NCI-H2081 treated with DMSO at 0.1 percent for 48 hours (cell line): ENCODE results near the gene MARK3.
"Not testable (repeated sequence)": the region's sequence is repeated elsewhere in the genome, so short reads cannot be mapped to it uniquely, and the experiment has no call there.

Experiments
- DNase-seq: peaks from one replicate; lab custom pipeline; 2025; lab: John Stamatoyannopoulos, UW

MARK3 gene

DNA sequence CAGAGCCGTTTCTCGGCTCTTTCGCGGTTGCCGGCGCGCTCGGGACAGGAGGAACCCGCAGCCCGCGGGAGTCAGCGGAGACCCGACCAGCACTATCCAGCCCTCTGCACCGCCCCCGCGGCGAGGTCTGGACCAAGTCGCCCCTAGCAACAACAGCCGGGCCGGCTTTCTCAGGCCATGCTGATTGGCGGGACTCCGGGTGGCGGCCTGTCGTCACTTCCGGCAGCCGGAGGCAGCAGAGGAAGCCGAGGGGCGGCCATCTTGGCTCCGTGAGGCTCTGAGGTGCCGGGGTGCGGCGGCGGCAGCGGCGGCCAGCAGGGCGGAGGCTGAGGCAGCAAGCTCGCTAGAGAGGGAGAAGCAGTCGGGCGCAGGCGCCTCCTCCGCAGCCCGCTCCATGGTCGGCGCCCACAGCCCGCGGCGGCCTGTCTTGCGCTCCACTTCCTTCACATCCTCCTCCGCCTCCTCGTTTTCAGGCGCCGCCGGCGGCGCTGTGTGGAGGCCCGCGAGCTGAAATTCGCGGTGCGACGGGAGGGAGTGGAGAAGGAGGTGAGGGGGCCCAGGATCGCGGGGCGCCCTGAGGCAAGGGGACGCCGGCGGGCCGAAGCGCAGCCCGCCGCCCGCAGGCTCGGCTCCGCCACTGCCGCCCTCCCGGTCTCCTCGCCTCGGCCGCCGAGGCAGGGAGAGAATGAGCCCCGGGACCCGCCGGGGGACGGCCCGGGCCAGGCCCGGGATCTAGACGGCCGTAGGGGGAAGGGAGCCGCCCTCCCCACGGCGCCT, at the start of gene MARK3:
TSS of gene MARK3 (plus strand) at position 264 of the 777 bp plus-strand sequence. CDS start 615 bp downstream, outside the sequence.
- peak; percentile 87 for DNase-seq

- no peak for DNase-seq
Measured at GRCh38 chr14:103336191-103336590, 49.0 kb upstream of the MARK3 start.

GRCh38 chr14:103337794-103338193, 47.4 kb upstream of the MARK3 start:
- no peak for DNase-seq

- no peak for DNase-seq
Measured at GRCh38 chr14:103339561-103339960, 45.7 kb upstream of the MARK3 start.

DNA sequence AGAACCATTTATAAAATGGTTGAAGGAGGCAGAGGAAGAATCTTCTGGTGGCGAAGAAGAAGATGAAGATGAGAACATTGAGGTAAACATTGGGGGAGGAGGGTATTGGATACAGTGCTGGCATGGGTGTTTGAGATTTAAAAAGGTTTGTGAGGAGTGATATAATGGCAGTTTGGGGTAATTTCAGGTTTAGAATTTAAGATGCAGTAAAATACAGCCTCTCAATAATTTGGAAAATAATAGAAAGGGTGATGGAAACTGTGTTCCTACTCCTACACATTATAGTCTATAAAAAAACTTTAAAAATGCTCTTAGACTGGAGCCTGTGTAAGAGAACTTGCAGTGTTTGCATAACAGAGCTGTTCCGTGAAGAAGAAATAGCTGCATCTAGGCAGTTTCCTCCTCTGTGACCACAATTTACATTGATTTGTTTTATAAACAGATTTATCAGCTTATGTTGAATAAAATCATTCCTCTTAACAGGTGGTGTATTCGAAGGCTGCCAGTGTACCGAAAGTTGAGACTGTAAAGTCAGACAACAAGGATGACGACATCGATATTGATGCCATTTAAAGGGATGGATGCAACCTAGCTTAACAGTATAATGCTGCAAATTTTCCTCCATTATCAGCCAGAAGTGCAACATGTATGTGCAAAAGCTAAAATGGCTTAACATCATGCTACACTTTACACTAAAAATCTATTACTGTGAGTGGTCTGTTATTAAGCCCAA, 44.6 kb upstream of the MARK3 start:
- DNase-seq, result no peak

GRCh38 chr14:103341250-103342129, 43.7 kb upstream of the MARK3 start:
- no peak for DNase-seq

DNA sequence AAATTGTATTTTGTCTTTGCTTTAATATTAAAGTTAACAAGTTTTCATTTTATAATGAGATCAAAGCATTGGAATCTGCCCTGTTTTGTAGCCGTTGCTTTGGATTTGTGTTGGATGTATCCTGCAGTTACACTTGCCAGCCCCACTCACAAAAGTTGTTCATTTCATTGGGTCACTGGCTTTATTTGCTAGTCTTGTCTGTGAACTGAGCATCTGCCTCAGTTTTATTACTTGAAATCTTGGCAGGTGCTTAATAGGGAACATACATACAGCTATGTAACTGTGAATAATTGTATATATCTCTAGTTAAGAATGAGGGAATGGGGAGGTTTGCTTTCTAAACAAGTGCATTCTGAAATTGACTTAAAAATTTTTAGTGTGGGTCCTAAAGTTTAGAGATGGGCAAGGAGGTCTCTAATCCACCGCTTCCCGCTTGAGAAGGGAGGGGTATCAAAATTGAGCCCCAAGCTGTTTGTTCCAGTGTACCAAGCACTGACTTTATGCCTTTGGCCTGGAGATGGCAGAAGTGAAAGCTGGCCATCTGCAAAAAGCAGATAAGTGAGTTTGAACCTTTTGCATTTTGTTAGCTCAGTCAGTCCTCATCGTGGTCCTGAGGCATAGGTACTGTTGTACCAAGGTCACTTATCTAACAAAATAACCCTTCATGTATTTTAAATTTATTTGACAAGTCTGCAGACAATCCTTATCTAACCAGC, 41.9 kb upstream of the MARK3 start:
- no peak for DNase-seq

- no peak for DNase-seq
Measured at GRCh38 chr14:103343905-103344797, 41.1 kb upstream of the MARK3 start.

- DNase-seq, result no peak
Measured at GRCh38 chr14:103346286-103346685, 38.9 kb upstream of the MARK3 start.

GRCh38 chr14:103347091-103347815, 38.0 kb upstream of the MARK3 start:
- DNase-seq, result no peak

GRCh38 chr14:103348154-103348553, 37.1 kb upstream of the MARK3 start:
- no peak for DNase-seq

DNA sequence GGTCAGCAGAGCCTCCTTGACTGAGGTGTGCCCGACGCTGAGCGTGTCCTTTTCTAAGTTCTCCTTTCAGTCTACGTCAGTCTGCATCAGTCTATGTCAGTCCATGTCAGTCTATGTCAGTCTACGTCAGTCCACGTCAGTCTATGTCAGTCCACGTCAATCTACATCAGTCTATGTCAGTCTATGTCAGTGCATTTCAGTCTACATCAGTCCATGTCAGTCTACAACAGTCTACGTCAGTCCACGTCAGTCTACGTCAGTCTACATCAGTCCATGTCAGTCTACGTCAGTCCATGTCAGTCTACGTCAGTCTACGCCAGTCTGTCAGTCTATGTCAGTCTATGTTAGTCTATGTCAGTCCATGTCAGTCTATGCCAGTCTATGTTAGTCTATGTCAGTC, 35.2 kb upstream of the MARK3 start:
- no peak for DNase-seq

- no peak for DNase-seq
Measured at GRCh38 chr14:103353362-103353761, 31.9 kb upstream of the MARK3 start.

- no peak for DNase-seq
Measured at GRCh38 chr14:103354141-103354540, 31.1 kb upstream of the MARK3 start.

DNA sequence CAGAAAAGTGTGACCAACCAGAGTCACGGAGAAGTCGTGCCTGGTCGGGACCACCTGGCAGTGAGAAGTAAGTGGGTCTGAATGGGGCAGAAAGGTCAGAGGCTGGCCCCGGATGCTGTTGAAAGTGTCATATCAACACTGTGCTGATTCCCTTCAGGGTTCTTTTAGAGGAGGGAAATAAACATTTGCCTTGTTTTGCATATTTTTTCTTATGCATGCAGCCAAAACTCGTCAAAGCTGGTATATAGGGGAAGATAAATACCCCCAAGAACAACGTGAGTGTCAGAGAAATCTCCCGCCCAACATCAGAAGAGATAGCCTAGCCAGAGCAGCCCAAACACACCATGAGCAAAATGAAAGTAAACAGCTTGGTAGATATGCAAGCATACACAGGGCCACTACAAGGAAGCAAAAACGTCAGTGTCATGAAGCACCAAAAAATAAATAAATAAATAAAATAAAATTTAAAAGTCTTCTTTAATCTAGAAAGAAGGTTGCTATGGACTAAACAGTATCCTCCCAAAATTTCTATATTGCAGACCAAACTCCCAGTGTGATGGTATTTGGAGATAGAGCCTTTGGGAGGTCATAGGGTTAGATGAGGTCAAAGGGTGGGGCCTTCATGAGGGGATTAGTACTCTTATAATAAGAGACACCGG, 29.1 kb upstream of the MARK3 start:
- DNase-seq, result no peak

DNA sequence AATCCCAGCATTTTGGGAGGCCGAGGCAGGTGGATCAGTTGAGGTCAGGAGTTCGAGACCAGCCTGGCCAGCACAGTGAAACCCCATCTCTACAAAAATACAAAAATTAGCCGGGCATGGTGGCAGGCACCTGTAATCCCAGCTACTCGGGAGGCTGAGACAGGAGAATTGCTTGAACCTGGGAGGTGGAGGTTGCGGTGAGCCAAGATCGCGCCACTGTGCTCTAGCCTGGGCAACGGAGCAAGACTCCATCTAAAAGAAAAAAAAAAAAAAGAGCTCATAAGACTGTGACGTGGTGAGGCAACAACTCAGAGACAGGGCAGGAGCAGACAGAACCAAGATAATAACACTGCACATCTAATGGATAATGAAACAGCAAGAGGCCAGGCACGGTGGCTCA, 27.7 kb upstream of the MARK3 start:
- DNase-seq, result not testable (repeated sequence)

- DNase-seq, result no peak
Measured at GRCh38 chr14:103360548-103360947, 24.7 kb upstream of the MARK3 start.

DNA sequence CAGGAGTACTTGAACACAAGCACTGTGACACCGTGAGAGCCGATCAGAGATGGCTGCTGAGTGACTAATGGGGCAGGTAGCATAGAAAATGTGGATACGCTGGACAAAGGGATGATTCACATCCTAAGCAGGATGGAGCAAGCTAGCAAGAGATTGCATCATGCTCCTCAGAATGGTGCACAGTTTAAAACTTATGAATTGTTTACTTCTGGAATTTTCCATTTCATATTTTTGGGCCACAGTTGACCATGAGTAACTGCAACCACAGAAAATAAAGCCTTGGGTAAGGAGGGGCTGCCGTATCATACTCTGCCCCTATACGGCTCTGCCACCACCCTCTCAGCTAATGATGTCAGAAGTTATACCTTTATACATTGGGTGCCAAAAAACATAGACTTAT, 23.3 kb upstream of the MARK3 start:
- DNase-seq, result no peak

DNA sequence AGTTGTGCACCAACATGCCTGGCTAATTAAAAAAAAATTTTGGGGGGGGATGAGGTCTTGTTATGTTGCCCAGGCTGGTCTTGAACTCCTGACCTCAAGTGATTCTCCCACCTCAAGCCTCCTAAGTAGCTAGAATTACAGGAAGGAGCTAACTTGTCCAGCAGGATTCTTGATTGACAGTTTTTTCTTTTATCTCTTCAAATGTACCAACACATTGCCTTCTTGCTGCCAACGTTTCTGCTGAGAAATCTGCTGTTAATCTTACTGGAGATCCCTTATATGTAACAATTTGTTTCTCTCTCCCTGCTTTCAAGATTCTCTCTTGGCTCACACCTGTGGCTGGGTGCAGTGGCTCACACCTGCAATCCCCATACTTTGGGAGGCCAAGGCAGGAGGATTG, 22.4 kb upstream of the MARK3 start:
- DNase-seq, result no peak

DNA sequence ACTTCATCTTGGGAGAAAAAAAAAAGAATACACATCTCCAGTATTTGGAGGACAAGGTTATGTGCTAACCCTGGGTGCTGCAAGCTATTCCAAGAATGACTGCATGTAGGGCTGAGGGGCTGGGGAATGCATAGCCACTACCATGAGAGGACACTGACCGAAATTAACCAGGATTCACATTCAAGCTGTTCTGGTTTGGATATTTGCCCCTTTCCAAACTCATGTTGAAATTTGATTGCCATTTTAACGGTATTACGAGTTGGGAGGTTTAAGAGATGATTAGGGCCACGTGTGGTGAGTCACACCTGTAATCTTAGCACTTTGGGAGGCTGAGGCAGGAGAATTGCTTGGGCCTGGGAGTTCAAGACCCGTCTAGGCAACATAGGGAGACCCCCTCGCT, 18.5 kb upstream of the MARK3 start:
- DNase-seq, result no peak
